ENCODE data around the gene CLCN6.

CLCN6 gene, protein sequence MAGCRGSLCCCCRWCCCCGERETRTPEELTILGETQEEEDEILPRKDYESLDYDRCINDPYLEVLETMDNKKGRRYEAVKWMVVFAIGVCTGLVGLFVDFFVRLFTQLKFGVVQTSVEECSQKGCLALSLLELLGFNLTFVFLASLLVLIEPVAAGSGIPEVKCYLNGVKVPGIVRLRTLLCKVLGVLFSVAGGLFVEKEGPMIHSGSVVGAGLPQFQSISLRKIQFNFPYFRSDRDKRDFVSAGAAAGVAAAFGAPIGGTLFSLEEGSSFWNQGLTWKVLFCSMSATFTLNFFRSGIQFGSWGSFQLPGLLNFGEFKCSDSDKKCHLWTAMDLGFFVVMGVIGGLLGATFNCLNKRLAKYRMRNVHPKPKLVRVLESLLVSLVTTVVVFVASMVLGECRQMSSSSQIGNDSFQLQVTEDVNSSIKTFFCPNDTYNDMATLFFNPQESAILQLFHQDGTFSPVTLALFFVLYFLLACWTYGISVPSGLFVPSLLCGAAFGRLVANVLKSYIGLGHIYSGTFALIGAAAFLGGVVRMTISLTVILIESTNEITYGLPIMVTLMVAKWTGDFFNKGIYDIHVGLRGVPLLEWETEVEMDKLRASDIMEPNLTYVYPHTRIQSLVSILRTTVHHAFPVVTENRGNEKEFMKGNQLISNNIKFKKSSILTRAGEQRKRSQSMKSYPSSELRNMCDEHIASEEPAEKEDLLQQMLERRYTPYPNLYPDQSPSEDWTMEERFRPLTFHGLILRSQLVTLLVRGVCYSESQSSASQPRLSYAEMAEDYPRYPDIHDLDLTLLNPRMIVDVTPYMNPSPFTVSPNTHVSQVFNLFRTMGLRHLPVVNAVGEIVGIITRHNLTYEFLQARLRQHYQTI

GRCh38 chr1:11805422-11806306, at the start of gene CLCN6, which contains the start of gene MTHFR:
CLCN6 (plus strand) TSS chr1:11806191; CDS start chr1:11806263, 72 bp downstream.
MTHFR (minus strand) TSS chr1:11805964; CDS start chr1:11803116, 2,848 bp downstream.
- peak; percentile 99 for DNase-seq

GRCh38 chr1:11757047-11757446, 48.9 kb upstream of the CLCN6 start:
- no peak for DNase-seq

DNA sequence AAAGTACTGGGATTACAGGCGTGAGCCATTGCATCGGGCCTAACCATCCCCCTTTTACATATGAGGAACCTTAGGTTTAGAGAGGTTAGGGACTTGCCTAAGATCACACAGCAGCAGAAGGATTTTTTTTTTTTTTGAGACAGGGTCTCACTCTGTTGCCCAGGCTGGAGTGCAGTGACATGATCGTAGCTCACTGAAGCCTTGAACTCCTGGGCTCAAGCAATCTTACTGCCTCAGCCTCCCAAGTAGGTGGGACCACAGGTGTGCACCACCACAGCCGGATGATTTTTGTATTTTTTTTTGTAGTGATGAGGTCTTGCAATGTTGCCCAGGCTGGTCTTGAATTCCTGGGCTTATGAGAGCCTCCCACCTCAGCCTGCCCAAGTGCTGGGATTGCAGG, 46.2 kb upstream of the CLCN6 start:
- DNase-seq: no peak

DNA sequence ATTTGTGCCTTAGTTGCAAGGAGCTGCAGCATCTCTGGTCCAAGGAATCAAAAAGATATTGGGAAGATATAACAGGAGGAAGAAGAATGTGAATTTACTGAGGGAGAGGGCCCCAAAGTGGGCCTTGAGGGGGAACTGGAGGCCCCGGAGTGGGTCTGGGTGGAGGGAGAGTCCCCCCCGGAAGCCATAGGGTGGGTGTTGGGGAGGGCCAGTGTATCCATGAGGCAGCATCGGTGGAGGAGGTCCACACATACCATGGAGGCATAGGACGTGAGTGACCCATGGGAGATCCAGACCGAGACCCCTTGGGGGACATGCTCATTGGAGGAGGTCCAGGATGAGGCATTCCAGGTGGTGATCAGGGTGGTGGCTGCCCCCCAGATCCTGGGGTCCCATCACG, 44.7 kb upstream of the CLCN6 start:
- DNase-seq: no peak

DNA sequence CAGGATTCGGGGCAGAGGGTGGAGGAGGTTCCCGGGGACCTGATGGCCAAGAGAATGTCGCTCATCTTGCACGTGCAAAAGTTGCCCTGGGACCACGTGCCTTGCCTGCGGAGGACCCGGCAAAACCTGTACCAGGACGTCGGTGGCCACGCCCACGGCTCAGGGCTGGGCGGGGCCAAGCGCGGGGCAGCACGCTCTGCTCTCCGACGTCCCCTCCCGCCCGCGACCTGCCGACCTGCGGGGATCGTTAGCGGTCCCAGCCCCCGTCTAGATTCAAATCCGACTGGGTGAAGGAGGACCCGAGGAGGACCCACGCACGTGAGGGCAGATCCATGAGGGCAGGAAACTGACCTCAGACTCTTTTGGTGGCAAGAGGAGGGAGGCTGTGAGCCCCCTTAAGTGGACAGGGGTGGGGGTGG, 44.0 kb upstream of the CLCN6 start, which contains the start of gene C1orf167:
C1orf167 (plus strand) TSS at position 206 of the 419 bp plus-strand sequence. CDS start 2,208 bp downstream, outside the sequence.
- DNase-seq: peak; percentile 31

DNA sequence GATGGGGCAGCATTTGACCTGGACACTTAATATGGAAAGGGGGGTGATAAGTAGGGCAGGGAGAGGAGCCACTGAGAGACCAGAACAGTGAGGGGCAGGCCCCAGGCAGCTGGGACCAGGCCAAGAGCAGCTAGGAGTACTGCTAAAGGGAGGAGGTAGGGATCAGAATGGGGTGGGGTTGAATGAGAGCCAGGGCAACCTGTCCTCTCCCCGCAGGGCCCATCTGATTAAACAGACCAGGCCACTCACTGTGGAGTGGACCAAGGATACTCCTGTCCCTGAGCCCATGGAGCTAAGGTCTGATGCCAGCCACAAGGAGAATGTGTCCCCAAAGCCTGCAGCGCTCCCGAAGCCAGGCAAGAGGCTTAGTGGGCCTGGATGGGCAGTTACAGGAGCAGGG, 41.9 kb upstream of the CLCN6 start:
- no peak for DNase-seq

DNA sequence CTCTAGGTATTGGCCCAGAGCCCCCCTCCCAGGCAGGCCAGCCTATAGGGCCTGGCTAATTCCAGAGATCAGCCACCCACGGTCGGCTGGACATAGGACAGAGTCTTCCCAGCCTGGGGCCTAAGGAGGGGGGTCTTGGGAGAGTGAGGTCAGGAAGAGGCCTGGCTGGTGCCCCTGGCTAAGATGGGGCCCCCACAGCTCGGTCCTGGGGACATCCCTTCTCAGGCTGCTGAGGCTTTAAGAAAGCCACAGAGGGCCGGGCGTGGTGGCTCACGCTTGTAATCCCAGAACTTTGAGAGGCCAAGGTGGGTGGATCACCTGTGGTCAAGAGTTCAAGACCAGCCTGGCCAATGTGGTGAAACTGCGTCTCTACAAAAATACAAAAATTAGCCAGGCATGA, 41.5 kb upstream of the CLCN6 start:
- no peak for DNase-seq

DNA sequence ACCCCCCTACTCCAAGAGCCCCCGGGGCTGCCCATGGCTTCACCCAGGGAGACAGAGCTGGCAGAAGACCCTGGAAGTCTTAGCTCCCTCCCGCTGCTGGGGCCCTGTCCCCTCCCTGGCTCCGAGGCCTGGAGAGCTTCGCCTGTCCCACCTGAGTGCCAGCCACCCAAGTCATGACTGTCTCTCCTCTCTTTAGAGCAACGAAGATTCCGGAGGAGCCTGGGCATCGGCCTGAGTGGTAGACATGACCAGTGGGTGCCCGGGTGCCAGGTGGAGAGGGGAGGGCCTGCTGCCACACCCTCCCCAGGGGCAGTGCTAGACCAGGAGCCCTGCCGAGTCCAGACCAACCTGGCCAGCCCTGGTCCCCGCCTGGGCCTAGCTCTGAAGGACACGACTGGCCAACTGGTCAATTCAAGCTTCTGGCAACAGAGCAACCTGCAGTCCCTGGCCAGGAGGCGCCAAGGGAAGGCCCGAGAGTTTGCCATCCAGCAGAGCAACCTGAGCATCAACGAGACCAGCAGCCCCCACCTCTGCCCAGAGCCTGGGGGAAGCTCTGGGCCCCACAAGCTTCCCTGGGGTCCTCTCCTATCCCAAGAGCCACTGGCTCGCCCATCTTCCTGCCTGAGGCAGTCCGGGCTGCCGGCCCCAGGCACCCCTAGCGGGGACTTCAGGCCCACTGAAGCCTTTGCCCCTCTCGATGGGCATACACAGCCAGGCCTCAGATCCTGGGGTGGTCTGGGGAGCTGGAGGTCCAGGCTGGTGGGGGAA, 40.1 kb upstream of the CLCN6 start:
- DNase-seq: no peak

DNA sequence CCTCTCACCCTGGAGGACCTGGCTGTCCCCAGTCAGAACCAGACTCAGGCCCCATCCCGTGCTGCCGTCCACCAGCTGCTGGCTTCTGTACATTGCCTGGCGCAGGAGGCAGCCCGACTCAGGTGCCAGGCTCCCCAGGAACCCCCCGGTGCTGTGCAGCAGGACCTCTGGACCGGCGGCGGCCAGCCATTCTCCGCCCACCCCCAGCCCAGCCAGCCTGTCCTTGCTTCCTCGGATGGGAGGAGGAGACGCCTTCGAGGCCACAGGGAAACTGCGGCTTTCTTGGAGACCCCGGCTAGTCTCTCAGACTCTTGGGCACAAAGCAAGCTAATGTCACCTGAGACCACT, 39.6 kb upstream of the CLCN6 start:
- DNase-seq: no peak

GRCh38 chr1:11767922-11768704, 37.9 kb upstream of the CLCN6 start:
- DNase-seq: no peak

GRCh38 chr1:11768821-11769220, 37.2 kb upstream of the CLCN6 start:
- no peak for DNase-seq

GRCh38 chr1:11769274-11769673, 36.7 kb upstream of the CLCN6 start:
- DNase-seq: no peak

DNA sequence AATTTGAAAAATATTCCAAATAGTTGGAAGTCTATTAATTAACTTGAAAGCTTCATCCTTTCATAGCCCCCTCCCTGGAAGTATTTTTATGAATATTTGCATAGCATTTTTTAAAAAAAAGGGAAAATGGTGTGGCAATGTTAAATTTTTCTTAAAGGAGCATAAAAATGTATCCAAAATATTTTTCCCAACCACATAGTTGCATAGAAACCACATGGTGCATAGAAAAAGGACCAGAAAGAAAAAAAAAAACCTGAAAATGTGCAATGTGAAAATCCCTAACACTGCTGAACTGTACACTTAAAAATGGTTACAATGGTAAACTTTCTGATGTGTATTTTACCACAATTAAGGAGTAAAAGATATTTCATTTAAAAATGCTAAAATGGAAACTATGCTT, 36.0 kb upstream of the CLCN6 start:
- no peak for DNase-seq

DNA sequence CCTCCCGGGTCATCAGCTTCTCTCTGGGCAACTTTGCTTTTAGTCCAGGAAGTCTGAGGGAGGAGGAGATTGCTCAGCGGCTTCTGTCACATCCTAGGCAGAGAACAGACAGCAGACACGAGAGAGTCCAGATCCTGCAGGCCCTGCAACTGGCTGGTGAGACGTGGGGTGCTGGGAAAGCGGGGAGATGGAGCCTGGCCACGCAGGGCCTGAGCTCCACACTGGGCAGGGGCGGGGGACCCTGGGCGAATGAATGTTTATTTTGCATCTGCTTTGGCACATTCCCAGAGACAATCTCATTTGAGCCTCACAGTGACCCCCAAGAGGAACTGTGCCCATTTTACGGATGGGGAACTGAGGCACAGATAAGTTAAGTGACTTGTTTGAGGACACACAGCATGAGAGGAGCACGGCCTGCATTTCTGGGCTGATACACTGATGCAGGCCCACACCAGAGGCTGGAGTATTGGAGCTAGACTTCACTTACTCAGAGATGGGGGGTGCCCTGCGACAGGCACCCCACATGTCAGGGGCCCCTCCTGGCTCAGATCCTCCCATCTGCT, 34.4 kb upstream of the CLCN6 start:
- DNase-seq: no peak

GRCh38 chr1:11772458-11772857, 33.5 kb upstream of the CLCN6 start:
- no peak for DNase-seq

DNA sequence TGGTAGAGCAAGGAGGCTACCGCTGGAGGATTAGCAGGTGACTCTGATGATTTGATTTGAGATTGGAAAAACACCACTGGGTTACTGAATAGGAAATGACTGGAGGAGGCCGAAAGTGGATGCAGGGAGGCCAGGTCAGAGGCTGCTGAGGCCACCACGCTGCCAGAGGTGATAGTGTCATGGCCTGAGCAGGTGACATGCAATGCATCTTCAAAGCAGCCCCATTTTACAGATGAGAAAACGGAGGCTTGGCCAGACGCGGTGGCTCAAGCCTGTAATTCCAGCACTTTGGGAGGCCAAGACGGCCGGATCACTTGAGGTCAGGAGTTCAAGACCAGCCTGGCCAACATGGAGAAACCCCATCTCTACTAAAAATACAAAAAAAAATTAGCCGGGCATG, 31.2 kb upstream of the CLCN6 start:
- DNase-seq: no peak

GRCh38 chr1:11777658-11778322, 28.2 kb upstream of the CLCN6 start:
- DNase-seq: no peak

- no peak for DNase-seq
Measured at GRCh38 chr1:11778336-11778735, 27.7 kb upstream of the CLCN6 start.

GRCh38 chr1:11778844-11779623, 27.0 kb upstream of the CLCN6 start:
- no peak for DNase-seq

Measured in stimulated activated CD4-positive, alpha-beta T cell treated with anti-CD3 and anti-CD28 coated beads, Interleukin-4, amount 100 ng/mL, for 24 hours (primary cell).